NCI-H1694 (cell line): ENCODE measurements around the gene NPC1.

Experiments used
- DNase-seq: peaks from one replicate; lab custom pipeline; 2025; lab: John Stamatoyannopoulos, UW

NPC1 gene

GRCh38 chr18:23548275-23548674, 38.0 kb downstream of the NPC1 start:
- DNase-seq, result no peak

GRCh38 chr18:23547846-23548245, 38.5 kb downstream of the NPC1 start:
- DNase-seq, result no peak

GRCh38 chr18:23547306-23547705, 39.0 kb downstream of the NPC1 start:
- no peak for DNase-seq

GRCh38 chr18:23545247-23545789, 41.0 kb downstream of the NPC1 start:
- no peak for DNase-seq

GRCh38 chr18:23542461-23542860, 43.8 kb downstream of the NPC1 start:
- no peak for DNase-seq

- DNase-seq, result no peak
Observed at GRCh38 chr18:23541349-23542093, 44.8 kb downstream of the NPC1 start.

GRCh38 chr18:23540867-23541266, 45.4 kb downstream of the NPC1 start:
- no peak for DNase-seq

GRCh38 chr18:23539911-23540525, 46.3 kb downstream of the NPC1 start:
- no peak for DNase-seq

- no peak for DNase-seq
Observed at GRCh38 chr18:23539296-23539695, 47.0 kb downstream of the NPC1 start.

- no peak for DNase-seq
Observed at GRCh38 chr18:23538870-23539269, 47.4 kb downstream of the NPC1 start.

- no peak for DNase-seq
Observed at GRCh38 chr18:23538001-23538400, 48.3 kb downstream of the NPC1 start.

GRCh38 chr18:23537274-23537673, 49.0 kb downstream of the NPC1 start:
- no peak for DNase-seq

- DNase-seq, result no peak
Observed at GRCh38 chr18:23536204-23536603, 50.1 kb downstream of the NPC1 start.

GRCh38 chr18:23534276-23534675, 52.0 kb downstream of the NPC1 start:
- DNase-seq, result no peak

- no peak for DNase-seq
Observed at GRCh38 chr18:23532848-23533247, 53.5 kb downstream of the NPC1 start.

- DNase-seq, result no peak
Observed at GRCh38 chr18:23531912-23532311, 54.4 kb downstream of the NPC1 start.

- DNase-seq, result no peak
Observed at GRCh38 chr18:23530195-23530594, 56.1 kb downstream of the NPC1 start.

GRCh38 chr18:23529604-23530003, 56.7 kb downstream of the NPC1 start:
- DNase-seq, result no peak

GRCh38 chr18:23528580-23529472, 57.5 kb downstream of the NPC1 start:
- DNase-seq, result no peak

- no peak for DNase-seq
Observed at GRCh38 chr18:23526501-23527063, 59.7 kb downstream of the NPC1 start.

- no peak for DNase-seq
Observed at GRCh38 chr18:23524213-23524707, 62.0 kb downstream of the NPC1 start.
